C4-2B (cell line): ENCODE data around the gene CASK.

ENCODE experiments used
- H3K27ac ChIP-seq: fragments of 450-650 bp; 2 replicates; pipeline ENCODE4 v1.5.1; 2017
- CTCF ChIP-seq: fragments of 450-650 bp; conservative IDR thresholded peaks from 2 replicates; pipeline ENCODE4 v1.5.1; 2017; ENCODE audit warnings: mild to moderate bottlenecking
- ZFX ChIP-seq: fragments of 450-650 bp; IDR thresholded peaks from 2 replicates; pipeline ENCODE4 v1.6.1; 2017

The CASK gene

GRCh38 chrX:41923211-41923977, at the start of gene CASK:
CASK (minus strand) TSS chrX:41923554; CDS start chrX:41922988, 566 bp downstream.
- TF ChIP-seq CTCF (no peak; the same call in none of the 2 replicates), ZFX (peak; percentile 53)
- H3K27ac ChIP-seq, result peak within 1 kb of the TSS; percentile 75

- H3K27ac ChIP-seq, result no peak overlapping the region
- TF ChIP-seq CTCF, result no peak
- no peak for TF ChIP-seq ZFX
Observed at GRCh38 chrX:41971346-41971745, 48.0 kb upstream of the CASK start.

- TF ChIP-seq CTCF (no peak), ZFX (no peak)
- H3K27ac ChIP-seq, result no peak overlapping the region
Observed at GRCh38 chrX:41970419-41970818, 47.1 kb upstream of the CASK start.

GRCh38 chrX:41963348-41963747, 40.0 kb upstream of the CASK start:
- TF ChIP-seq CTCF, result no peak
- TF ChIP-seq ZFX, result no peak
- no peak overlapping the region for H3K27ac ChIP-seq

- no peak for TF ChIP-seq CTCF
- TF ChIP-seq ZFX, result no peak
- H3K27ac ChIP-seq, result no peak overlapping the region
Observed at GRCh38 chrX:41960142-41960541, 36.8 kb upstream of the CASK start.

- TF ChIP-seq CTCF, result no peak
- no peak for TF ChIP-seq ZFX
- H3K27ac ChIP-seq, result no peak overlapping the region
Observed at GRCh38 chrX:41958861-41959260, 35.5 kb upstream of the CASK start.

GRCh38 chrX:41956027-41956426, 32.7 kb upstream of the CASK start:
- H3K27ac ChIP-seq, result no peak overlapping the region
- TF ChIP-seq ZFX (no peak), CTCF (no peak)
